GM12878 (cell line): ENCODE measurements around the gene LSM3. TPM values are rescaled to one million over a fixed set of nuclear protein-coding genes. Genes with fewer than 3 reads are reported as not detected.

Source experiments
- ATAC-seq: fragments of 200-7000 bp; cut with Tn5 transposase; 3 replicates; pipeline ENCODE4 v1.9.1; 2020; ENCODE audit warnings: mild to moderate bottlenecking, moderate library complexity
- BruUV-seq: library from RNA; stranded (reverse); fragments of 400-500 nt; replicated peaks from 2 replicates; lab custom pipeline; 2021; lab: Mats Ljungman, UMichigan
- CTCF ChIA-PET: fragments of 300-600 bp; sonication (Branson Sonifier 250); formaldehyde crosslinking; extraction: SDS; loops from one replicate; lab custom pipeline; 2021; ENCODE audit warnings: inconsistent platforms; lab: Yijun Ruan, JAX
- POLR2A ChIA-PET: fragments of 350-600 bp; formaldehyde crosslinking; extraction: SDS; loops from one replicate; lab custom pipeline; 2021; ENCODE audit warnings: inconsistent platforms; lab: Charles Lee
- RAD21 ChIA-PET: fragments of 300-600 bp; sonication (Branson Sonifier 250); formaldehyde crosslinking; loops from one replicate; lab custom pipeline; 2023; ENCODE audit warnings: antibody characterized with exemption; ENCODE audit not compliant: unreplicated experiment; lab: Charles Lee
- SMC1A ChIA-PET: fragments of 300-600 bp; sonication (Branson Sonifier 250); formaldehyde crosslinking; loops from one replicate; lab custom pipeline; 2023; ENCODE audit not compliant: unreplicated experiment, uncharacterized antibody; lab: Charles Lee
- DNase-seq: peaks from one replicate; pipeline ENCODE4 v3.0.0-alpha.2; 2011; ENCODE audit warnings: low read depth, low spot score
- FAIRE-seq: peaks from 3 replicates; lab custom pipeline; 2011; peaks lifted over from hg19 to GRCh38; lab: Jason Lieb, UNC
- H2AFZ ChIP-seq: 2 replicates; pipeline ENCODE4 v1.6.0; 2011; ENCODE audit warnings: low read depth, low read length, control low read depth; ENCODE audit not compliant: control insufficient read depth
- H3K27ac ChIP-seq: 2 replicates; pipeline ENCODE4 v1.5.1; 2011; ENCODE audit warnings: control low read depth; ENCODE audit not compliant: control insufficient read depth, insufficient read depth
- H3K27me3 ChIP-seq, 2 experiments: replicated peaks in 1 of 2; 2 replicates each; pipeline versions ENCODE4 v1.6.0 to v1.6.1; 2011; ENCODE audit warnings: low read length in 1 of 2; ENCODE audit not compliant: control insufficient read depth in 2 of 2, insufficient read depth in 2 of 2
- H3K36me3 ChIP-seq, 2 experiments: 2 replicates each; pipeline ENCODE4 v1.5.1; 2011; ENCODE audit warnings: low read length in 1 of 2; ENCODE audit not compliant: control insufficient read depth in 2 of 2, insufficient read depth in 2 of 2
- H3K4me1 ChIP-seq: 2 replicates; pipeline ENCODE4 v1.6.1; 2011; ENCODE audit warnings: mild to moderate bottlenecking, low read length, moderate library complexity, mixed read lengths; ENCODE audit not compliant: control insufficient read depth, insufficient read depth
- H3K4me2 ChIP-seq: 2 replicates; pipeline ENCODE4 v1.6.0; 2011; ENCODE audit warnings: control low read depth; ENCODE audit not compliant: control insufficient read depth, insufficient read depth
- H3K4me3 ChIP-seq: fragments of 200-600 bp; sonication (generic); 2 replicates; pipeline ENCODE4 v1.5.1; 2016
- H3K79me2 ChIP-seq: 2 replicates; pipeline ENCODE4 v1.6.0; 2011; ENCODE audit warnings: low read length; ENCODE audit not compliant: control insufficient read depth, insufficient read depth
- H3K9ac ChIP-seq: 2 replicates; pipeline ENCODE4 v1.8.0; 2011; ENCODE audit warnings: low read length, control low read depth, mixed read lengths; ENCODE audit not compliant: control insufficient read depth, insufficient read depth
- H3K9me3 ChIP-seq: replicated peaks from 3 replicates; pipeline ENCODE4 v1.5.1; 2011; ENCODE audit warnings: mild to moderate bottlenecking, low read length; ENCODE audit not compliant: control insufficient read depth, insufficient read depth
- H4K20me1 ChIP-seq: 2 replicates; pipeline ENCODE4 v1.6.0; 2011; ENCODE audit not compliant: control insufficient read depth, insufficient read depth
- BRCA1 ChIP-seq: IDR thresholded peaks from 2 replicates; pipeline ENCODE4 v1.6.1; 2011; ENCODE audit warnings: low read depth, low read length, improper control_type of control experiment
- CBFB ChIP-seq: IDR thresholded peaks from 2 replicates; pipeline ENCODE4 v1.6.1; 2016; ENCODE audit warnings: antibody characterized with exemption, low read depth
- CREM ChIP-seq: IDR thresholded peaks from 2 replicates; pipeline ENCODE4 v1.6.1; 2014; ENCODE audit warnings: antibody characterized with exemption, low read depth
- EZH2 ChIP-seq: IDR thresholded peaks from 2 replicates; pipeline ENCODE4 v1.6.1; 2012; ENCODE audit warnings: low read depth, mild to moderate bottlenecking, control low read depth, inconsistent platforms, low read length, borderline replicate concordance; ENCODE audit not compliant: control insufficient read depth
- IKZF1 ChIP-seq: fragments of 450-650 bp; conservative IDR thresholded peaks from 2 replicates; pipeline ENCODE4 v1.6.1; 2017; ENCODE audit warnings: antibody characterized with exemption, mild to moderate bottlenecking
- NFYA ChIP-seq: IDR thresholded peaks from 2 replicates; pipeline ENCODE4 v1.6.1; 2011; ENCODE audit warnings: low read depth, mild to moderate bottlenecking, low read length, improper control_type of control experiment, borderline replicate concordance
- NR2F1 ChIP-seq: fragments of 450-650 bp; conservative IDR thresholded peaks from 2 replicates; pipeline ENCODE4 v1.6.1; 2017; ENCODE audit warnings: mild to moderate bottlenecking
- RCOR1 ChIP-seq: conservative IDR thresholded peaks from 2 replicates; pipeline ENCODE4 v1.6.1; 2012; ENCODE audit warnings: low read depth, low read length, improper control_type of control experiment
- SUPT20H ChIP-seq: IDR thresholded peaks from 2 replicates; pipeline ENCODE4 v1.6.1; 2011; ENCODE audit warnings: low read depth, mild to moderate bottlenecking, low read length, moderate library complexity, borderline replicate concordance; ENCODE audit not compliant: control insufficient read depth
- ZNF207 ChIP-seq: fragments of 450-650 bp; IDR thresholded peaks from 2 replicates; pipeline ENCODE4 v1.6.1; 2014; ENCODE audit warnings: antibody characterized with exemption, mild to moderate bottlenecking, borderline replicate concordance
- WGBS: methylation state at CpG from one replicate; pipeline ENCODE4 v1.1.6; 2016; ENCODE audit warnings: low lambda C conversion rate; ENCODE audit not compliant: insufficient replicate concordance, insufficient coverage; ENCODE audit errors: missing lambda C conversion rate; 5-methylcytosine and 5-hydroxymethylcytosine counted together
- in situ Hi-C: fragments of 300-500 bp; cut with MboI; formaldehyde crosslinking; loops from 9 replicates; pipeline ENCODE4 v1.14.3; 2018; ENCODE audit warnings: mixed read lengths
- intact Hi-C: fragments of 100-400 bp; cut with micrococcal nuclease; formaldehyde crosslinking; loops from one replicate; pipeline ENCODE4 v1.14.2; 2022; ENCODE audit not compliant: unreplicated experiment
- polyA plus RNA-seq, 11 experiments: library from polyadenylated mRNA; depleted of rRNA in 4 of 11; unstranded in 6 of 11; stranded (reverse) in 5 of 11; fragments of >200 nt; fragmentation: Nextera tagmentation in 4 of 11; fragmentation: Illumina TruSeq in 1 of 11; extraction: Ambion mirVana in 4 of 11; extraction: Trizol in 1 of 11; gene quantifications; 1 replicate in 1 of 11; 2 replicates in 10 of 11; pipeline versions ENCODE4 v1.2.1 to v1.2.3, GENCODE V29; 2011 to 2016; ENCODE audit warnings: inconsistent platforms in 2 of 11, missing spikeins in 2 of 11, low read depth in 1 of 11
- total RNA-seq, 4 experiments: library from RNA; depleted of rRNA in 3 of 4; stranded (reverse); fragments of >200 nt in 3 of 4; fragmentation: Illumina TruSeq in 1 of 4; extraction: Trizol in 1 of 4; gene quantifications; 2 replicates each; pipeline versions ENCODE4 v1.2.1 to v1.2.3, GENCODE V29; 2013 to 2021

Gene LSM3
- total and polyA plus RNA-seq, 10 of the 15 experiments (the other 5 are each of a cell fraction or from before 2014, with no cell fraction given), result 15.5 to 111 (median 29.1) TPM

DNA sequence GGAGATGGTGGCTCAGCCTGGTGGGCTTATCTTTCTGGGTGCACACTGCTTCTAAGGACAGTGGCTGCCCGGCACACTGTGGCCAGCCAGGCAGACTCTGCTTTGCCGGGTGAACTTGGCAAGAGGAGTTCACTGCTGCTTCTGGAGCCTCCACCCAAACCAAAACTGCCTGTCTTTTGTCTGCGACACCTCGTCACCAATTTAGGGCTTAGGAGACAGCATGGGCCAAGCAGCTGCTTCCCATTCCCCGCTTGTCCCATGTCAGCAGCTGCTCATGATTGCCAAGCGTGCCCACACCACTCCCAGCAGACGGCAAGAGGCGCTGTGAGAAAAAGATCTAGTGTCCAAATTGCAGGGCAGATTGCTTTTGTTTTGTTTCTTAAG, 57.3 kb downstream of the LSM3 start:
- Histone ChIP-seq H3K9ac (no peak overlapping the region), H3K27me3 (peaks cover 0 to 2% of the 10 kb centered on the region in 2 experiments; a peak in 1 of 4 replicates), H3K4me2 (no peak overlapping the region), H3K36me3 (no peaks in the 10 kb centered on the region)
- 43% methylated on average over 8 of the region's 8 CpGs for WGBS
- SMC1A ChIA-PET, result no interaction called here
- no peak for TF ChIP-seq CREM
- no peak for TF ChIP-seq ZNF207
- TF ChIP-seq RCOR1, result no peak
- no peak for TF ChIP-seq IKZF1
- TF ChIP-seq EZH2, result no peak
- TF ChIP-seq CBFB, result no peak
- TF ChIP-seq BRCA1, result no peak
- TF ChIP-seq, all 136 proteins: peak for 0
- Histone ChIP-seq H3K9me3 (peaks cover 3% of the 10 kb centered on the region; the same call in 2 of the 3 replicates), H3K79me2 (no peaks in the 10 kb centered on the region), H3K27ac (no peak overlapping the region), H4K20me1 (no peaks in the 10 kb centered on the region), H3K4me1 (no peaks in the 10 kb centered on the region), H2AFZ (no peak overlapping the region), H3K4me3 (no peak overlapping the region)
- intact Hi-C loops, result no loop called here
- CTCF ChIA-PET, result interaction anchor here (1.0 to 1.2 kb wide), 2 partner anchors 26 to 32 kb away, joined by 3 read pairs; no protein-coding TSS in a partner anchor
- ATAC-seq (no peak), FAIRE-seq (no peak), DNase-seq (no peak)
- RAD21 ChIA-PET, result no interaction called here
- no TSS peak for BruUV-seq
- POLR2A ChIA-PET, result interaction anchor here (0.6 kb wide), 1 partner anchor 249 kb away, joined by 3 read pairs; no protein-coding TSS in a partner anchor
- in situ Hi-C loops, result no loop called here

DNA sequence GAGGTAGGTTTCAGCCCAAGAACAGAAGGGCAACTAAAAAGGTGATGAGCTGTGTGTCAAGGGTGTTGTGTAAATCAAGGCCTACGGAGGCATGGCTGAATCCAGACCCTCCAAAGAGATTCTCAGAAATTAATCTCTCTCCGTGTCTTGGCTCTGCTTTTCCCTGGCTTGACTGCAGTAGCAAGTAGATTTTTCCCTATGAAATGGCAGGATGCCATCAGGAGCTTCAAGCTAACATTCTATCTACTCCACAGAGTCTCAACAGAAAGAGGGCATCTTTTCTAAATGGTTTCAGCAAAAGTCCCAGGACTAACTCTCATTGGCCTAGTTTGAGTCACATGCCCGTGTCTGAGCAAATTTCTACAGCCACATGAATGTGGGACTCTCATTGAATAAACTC, 58.3 kb downstream of the LSM3 start:
- ATAC-seq, result no peak
- TF ChIP-seq NFYA (no peak), NR2F1 (no peak), SUPT20H (no peak)
- no TSS peak for BruUV-seq
- Histone ChIP-seq H3K9ac (no peak overlapping the region), H3K36me3 (no peaks in the 10 kb centered on the region), H3K79me2 (no peaks in the 10 kb centered on the region), H3K27ac (no peak overlapping the region), H3K27me3 (peaks cover 0 to 2% of the 10 kb centered on the region in 2 experiments; a peak in 1 of 4 replicates), H3K9me3 (peaks cover 3% of the 10 kb centered on the region; the same call in 2 of the 3 replicates), H3K4me2 (no peak overlapping the region), H3K4me1 (no peaks in the 10 kb centered on the region), H4K20me1 (no peaks in the 10 kb centered on the region), H2AFZ (no peak overlapping the region), H3K4me3 (no peak overlapping the region)
- FAIRE-seq, result no peak
- DNase-seq, result no peak
- ChIA-PET SMC1A (no interaction called here), CTCF (no interaction called here), RAD21 (no interaction called here), POLR2A (no interaction called here)
- 0% methylated on average over 3 of the region's 3 CpGs for WGBS
- in situ Hi-C loops (no loop called here), intact Hi-C loops (no loop called here)
